ENCODE data around the gene FITM2.

Gene FITM2

GRCh38 chr20:44282192-44282591, 28.8 kb downstream of the FITM2 start:
- DNase-seq (ENCODE audit: low read depth in 3 of 3): no peak

- DNase-seq (ENCODE audit: low read depth in 3 of 3): no peak
These were observed 30.6 kb downstream of the FITM2 start for GRCh38 chr20:44280387-44280786.

GRCh38 chr20:44279228-44279627, 31.8 kb downstream of the FITM2 start:
- DNase-seq (ENCODE audit: low read depth in 3 of 3): no peak

- no peak for DNase-seq (ENCODE audit: low read depth in 3 of 3)
These were observed 36.5 kb downstream of the FITM2 start for GRCh38 chr20:44274303-44275017.

GRCh38 chr20:44273231-44274215, 37.5 kb downstream of the FITM2 start:
- no peak for DNase-seq (ENCODE audit: low read depth in 3 of 3)

DNA sequence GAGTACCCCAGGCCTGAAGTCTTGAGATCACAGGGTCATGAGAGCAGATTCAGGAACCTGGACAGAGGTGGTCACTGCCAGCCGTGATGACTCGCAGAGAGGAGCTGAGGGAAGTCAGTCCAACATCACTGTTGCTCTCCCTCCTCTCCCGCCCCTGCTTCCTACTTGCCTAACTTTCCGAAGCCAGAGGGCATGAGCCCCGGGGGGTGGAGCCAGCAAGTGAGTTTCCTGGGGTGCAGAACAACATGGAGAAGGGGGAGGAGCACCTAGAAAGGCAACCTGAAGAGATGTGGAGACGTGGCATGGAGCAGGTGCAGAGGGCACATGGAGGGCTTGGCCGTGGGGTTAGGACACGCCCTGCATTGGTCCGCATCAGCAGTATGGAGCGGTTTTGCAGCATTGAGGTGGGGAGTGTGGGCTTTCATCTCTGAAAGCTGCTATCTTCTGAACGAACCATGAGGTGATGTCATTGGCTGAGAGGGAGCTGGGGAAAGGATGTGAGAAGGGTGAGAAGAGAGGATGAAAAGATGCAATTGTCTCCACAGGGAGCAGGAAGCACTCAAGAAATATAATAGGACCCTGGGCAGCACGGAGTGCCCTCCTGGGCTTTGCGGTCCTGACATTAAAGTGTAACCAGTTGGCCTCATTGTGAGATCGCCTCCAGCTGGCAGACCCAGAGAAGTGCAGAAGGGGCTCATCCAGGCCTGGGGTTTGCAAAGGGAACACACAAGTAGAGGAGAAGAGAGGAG, 38.9 kb downstream of the FITM2 start:
- no peak for DNase-seq (ENCODE audit: low read depth in 3 of 3)

- DNase-seq (ENCODE audit: low read depth in 3 of 3): no peak
These were observed 42.2 kb downstream of the FITM2 start for GRCh38 chr20:44268802-44269201.

GRCh38 chr20:44264287-44264686, 46.7 kb downstream of the FITM2 start:
- no peak for DNase-seq (ENCODE audit: low read depth in 3 of 3)

DNA sequence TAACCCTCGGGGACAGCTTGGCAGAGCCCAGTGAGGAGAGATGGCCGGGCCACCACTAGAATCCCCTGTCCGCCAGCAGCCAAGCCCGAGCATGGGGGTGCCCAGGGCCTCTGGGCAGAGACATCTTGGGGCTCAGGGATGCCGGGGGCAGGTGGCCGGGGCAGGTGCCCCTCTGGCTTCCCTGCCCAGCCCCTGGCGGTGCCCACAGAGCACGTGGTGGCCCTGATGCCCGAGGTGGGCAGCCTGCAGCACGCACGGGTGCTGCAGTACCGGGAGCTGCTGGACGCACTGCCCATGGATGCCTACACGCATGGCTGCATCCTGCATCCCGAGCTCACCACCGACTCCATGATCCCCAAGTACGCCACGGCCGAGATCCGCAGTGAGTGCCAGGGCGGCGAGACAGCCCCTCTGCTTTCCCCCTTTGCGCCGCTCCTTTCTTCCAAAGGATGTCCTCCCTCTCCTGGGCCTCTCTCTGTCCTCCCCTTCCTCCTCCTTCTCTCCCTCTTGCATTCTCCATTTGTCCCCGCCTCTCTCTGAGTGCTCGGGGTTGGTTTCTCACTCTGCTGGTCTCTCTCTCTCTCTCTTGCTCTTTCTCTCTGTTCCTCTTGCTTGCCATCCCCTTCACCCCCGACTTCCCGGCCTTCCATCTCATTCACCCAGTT, 52.6 kb downstream of the FITM2 start:
- DNase-seq (ENCODE audit: low read depth in 3 of 3): no peak

GRCh38 chr20:44256961-44257360, 54.0 kb downstream of the FITM2 start:
- no peak for DNase-seq (ENCODE audit: low read depth in 3 of 3)

GRCh38 chr20:44255942-44256341, 55.1 kb downstream of the FITM2 start:
- DNase-seq (ENCODE audit: low read depth in 3 of 3): no peak

- no peak for DNase-seq (ENCODE audit: low read depth in 3 of 3)
These were observed 56.9 kb downstream of the FITM2 start for GRCh38 chr20:44254073-44254472.

- DNase-seq (ENCODE audit: low read depth in 3 of 3): no peak
These were observed 57.5 kb downstream of the FITM2 start for GRCh38 chr20:44253528-44253927.
